ENCODE results near the gene CRHBP.
"Not testable (repeated sequence)": the region's sequence is repeated elsewhere in the genome, so short reads cannot be mapped to it uniquely, and the experiment has no call there.

The CRHBP gene

GRCh38 chr5:76960004-76960625 lies 7.3 kb downstream of the CRHBP start:
- DNase-seq = no peak

GRCh38 chr5:76964060-76964459 lies 11.2 kb downstream of the CRHBP start:
- no peak for DNase-seq

GRCh38 chr5:76971511-76971910 lies 18.7 kb downstream of the CRHBP start:
- no peak for DNase-seq

- no peak for DNase-seq
Observed at GRCh38 chr5:76972689-76973088, 19.8 kb downstream of the CRHBP start.

GRCh38 chr5:76974785-76975184 lies 21.9 kb downstream of the CRHBP start:
- no peak for DNase-seq

- DNase-seq = no peak
Observed at GRCh38 chr5:76978869-76979268, 26.0 kb downstream of the CRHBP start.

GRCh38 chr5:76980518-76981144 lies 27.8 kb downstream of the CRHBP start:
- DNase-seq = no peak

GRCh38 chr5:76982450-76982849 lies 29.6 kb downstream of the CRHBP start:
- no peak for DNase-seq

GRCh38 chr5:76983468-76983867 lies 30.6 kb downstream of the CRHBP start:
- DNase-seq = no peak

GRCh38 chr5:76986825-76987526 lies 34.1 kb downstream of the CRHBP start:
- peak; percentile 82 for DNase-seq

- no peak for DNase-seq
Observed at GRCh38 chr5:76990899-76991459, 38.1 kb downstream of the CRHBP start.

- not testable (repeated sequence) for DNase-seq
Observed at GRCh38 chr5:76993436-76993835, 40.6 kb downstream of the CRHBP start.

GRCh38 chr5:76994337-76994736 lies 41.5 kb downstream of the CRHBP start:
- DNase-seq = no peak

- not testable (repeated sequence) for DNase-seq
Observed at GRCh38 chr5:76998251-76998650, 45.4 kb downstream of the CRHBP start.

GRCh38 chr5:76999451-76999850 lies 46.6 kb downstream of the CRHBP start:
- DNase-seq = no peak

- DNase-seq = no peak
Observed at GRCh38 chr5:77003246-77003645, 50.4 kb downstream of the CRHBP start.

GRCh38 chr5:77006124-77006523 lies 53.3 kb downstream of the CRHBP start:
- no peak for DNase-seq

- DNase-seq = no peak
Observed at GRCh38 chr5:77008413-77008812, 55.6 kb downstream of the CRHBP start.

- DNase-seq = no peak
Observed at GRCh38 chr5:77010243-77010642, 57.4 kb downstream of the CRHBP start.

GRCh38 chr5:77011498-77011897 lies 58.7 kb downstream of the CRHBP start:
- no peak for DNase-seq

- no peak for DNase-seq
Observed at GRCh38 chr5:77012601-77013000, 59.8 kb downstream of the CRHBP start.

- DNase-seq = peak; percentile 11
Observed at GRCh38 chr5:77015938-77016569, 63.2 kb downstream of the CRHBP start.

- no peak for DNase-seq
Observed at GRCh38 chr5:77016962-77017361, 64.1 kb downstream of the CRHBP start.

- no peak for DNase-seq
Observed at GRCh38 chr5:77017668-77018067, 64.8 kb downstream of the CRHBP start.
